H9 (cell line): ENCODE results near the gene OR10D3. TPM values are rescaled to one million over a fixed set of nuclear protein-coding genes. Genes with fewer than 3 reads are reported as not detected.

Source experiments
- DNase-seq: peaks from one replicate; pipeline ENCODE4 v3.0.0-alpha.2; 2017
- H2AFZ ChIP-seq: one replicate; pipeline ENCODE4 v1.6.1; 2013; ENCODE audit warnings: mild to moderate bottlenecking, low read length, control low read depth, moderate library complexity
- H2AK5ac ChIP-seq: 2 replicates; pipeline ENCODE4 v1.6.1; 2013; ENCODE audit warnings: low read length, control low read depth, mixed read lengths; ENCODE audit not compliant: insufficient read length
- H2BK120ac ChIP-seq: one replicate; pipeline ENCODE4 v1.6.1; 2013; ENCODE audit warnings: low read depth, mild to moderate bottlenecking, low read length, control low read depth, inconsistent platforms; ENCODE audit not compliant: poor library complexity, severe bottlenecking
- H2BK12ac ChIP-seq: 2 replicates; pipeline ENCODE4 v1.6.1; 2013; ENCODE audit warnings: low read length, control low read depth, mixed read lengths, low read depth; ENCODE audit not compliant: insufficient read length
- H2BK15ac ChIP-seq: 2 replicates; pipeline ENCODE4 v1.6.1; 2013; ENCODE audit warnings: low read depth, low read length, control low read depth
- H2BK20ac ChIP-seq: one replicate; pipeline ENCODE4 v1.6.1; 2013; ENCODE audit warnings: low read depth, mild to moderate bottlenecking, low read length, control low read depth, inconsistent platforms; ENCODE audit not compliant: poor library complexity, severe bottlenecking
- H2BK5ac ChIP-seq: 2 replicates; pipeline ENCODE4 v1.6.1; 2013; ENCODE audit warnings: low read length, control low read depth, mixed read lengths; ENCODE audit not compliant: insufficient read length
- H3K14ac ChIP-seq: 2 replicates; pipeline ENCODE4 v1.6.1; 2013; ENCODE audit warnings: low read length, control low read depth; ENCODE audit not compliant: insufficient read depth
- H3K18ac ChIP-seq: 2 replicates; pipeline ENCODE4 v1.6.1; 2013; ENCODE audit warnings: low read depth, mild to moderate bottlenecking, mixed read lengths, low read length, control low read depth; ENCODE audit not compliant: insufficient read length
- H3K23ac ChIP-seq: 2 replicates; pipeline ENCODE4 v1.6.1; 2013; ENCODE audit warnings: low read length, control low read depth, mixed read lengths, low read depth; ENCODE audit not compliant: insufficient read length
- H3K23me2 ChIP-seq: 2 replicates; pipeline ENCODE4 v1.6.1; 2013; ENCODE audit warnings: low read depth, mild to moderate bottlenecking, mixed read lengths, low read length, control low read depth; ENCODE audit not compliant: insufficient read length, poor library complexity, severe bottlenecking
- H3K27ac ChIP-seq: 2 replicates; pipeline ENCODE4 v1.5.1; 2013; ENCODE audit warnings: low read length, control low read depth, mixed read lengths, low read depth; ENCODE audit not compliant: insufficient read length
- H3K27me3 ChIP-seq: 2 replicates; pipeline ENCODE4 v1.6.1; 2013; ENCODE audit warnings: low read length, control low read depth, inconsistent platforms; ENCODE audit not compliant: insufficient read depth
- H3K4ac ChIP-seq: 2 replicates; pipeline ENCODE4 v1.6.1; 2013; ENCODE audit warnings: low read depth, mild to moderate bottlenecking, control low read depth, inconsistent platforms, low read length, moderate library complexity
- H3K4me1 ChIP-seq: 2 replicates; pipeline ENCODE4 v1.6.1; 2013; ENCODE audit warnings: low read length, control low read depth, inconsistent platforms; ENCODE audit not compliant: insufficient read depth
- H3K4me2 ChIP-seq: 2 replicates; pipeline ENCODE4 v1.6.1; 2013; ENCODE audit warnings: low read length, control low read depth, mixed read lengths; ENCODE audit not compliant: insufficient read length, insufficient read depth
- H3K56ac ChIP-seq: 2 replicates; pipeline ENCODE4 v1.6.1; 2013; ENCODE audit warnings: low read depth, mild to moderate bottlenecking, mixed read lengths, low read length, control low read depth; ENCODE audit not compliant: insufficient read length
- H3K79me1 ChIP-seq: 2 replicates; pipeline ENCODE4 v1.6.1; 2013; ENCODE audit warnings: low read depth, mild to moderate bottlenecking, moderate library complexity, low read length, control low read depth, inconsistent platforms; ENCODE audit not compliant: insufficient read depth, poor library complexity, severe bottlenecking
- H3K79me2 ChIP-seq: 2 replicates; pipeline ENCODE4 v1.6.1; 2013; ENCODE audit warnings: low read length, control low read depth, inconsistent platforms; ENCODE audit not compliant: insufficient read depth
- H3K9ac ChIP-seq: 2 replicates; pipeline ENCODE4 v1.6.1; 2013; ENCODE audit warnings: low read length, control low read depth, mixed read lengths; ENCODE audit not compliant: insufficient read length; ENCODE audit errors: extremely low read depth
- H3K9me3 ChIP-seq: one replicate; pipeline ENCODE4 v1.6.1; 2013; ENCODE audit warnings: low read depth, low read length, inconsistent platforms; ENCODE audit not compliant: control insufficient read depth
- H3T11ph ChIP-seq: one replicate; pipeline ENCODE4 v1.6.1; 2013; ENCODE audit warnings: mild to moderate bottlenecking, low read length, control low read depth, inconsistent platforms
- H4K20me1 ChIP-seq: one replicate; pipeline ENCODE4 v1.6.1; 2013; ENCODE audit not compliant: control insufficient read depth, insufficient read length, insufficient read depth
- H4K5ac ChIP-seq: 2 replicates; pipeline ENCODE4 v1.6.1; 2013; ENCODE audit warnings: low read depth, mild to moderate bottlenecking, mixed read lengths, low read length, control low read depth; ENCODE audit not compliant: insufficient read length
- H4K8ac ChIP-seq: replicated peaks from 2 replicates; pipeline ENCODE4 v1.6.1; 2013; ENCODE audit warnings: low read length, control low read depth, mixed read lengths, low read depth; ENCODE audit not compliant: insufficient read length
- H4K91ac ChIP-seq: 2 replicates; pipeline ENCODE4 v1.6.1; 2013; ENCODE audit warnings: low read depth, mild to moderate bottlenecking, moderate library complexity, mixed read lengths, low read length, control low read depth; ENCODE audit not compliant: insufficient read length
- H3K27ac Mint-ChIP-seq, 3 experiments: 2 replicates in 2 of 3; 3 replicates in 1 of 3; pipeline ENCODE4 v1.8.0; 2020 to 2021; ENCODE audit warnings: mixed read lengths in 3 of 3, mild to moderate bottlenecking in 1 of 3, moderate library complexity in 1 of 3
- H3K27me3 Mint-ChIP-seq: 2 replicates; pipeline ENCODE4 v1.8.0; 2021; ENCODE audit warnings: low read depth, mild to moderate bottlenecking, moderate library complexity, mixed read lengths
- H3K36me3 Mint-ChIP-seq, 3 experiments: 2 replicates in 2 of 3; 3 replicates in 1 of 3; pipeline ENCODE4 v1.8.0; 2020 to 2021; ENCODE audit warnings: low read depth in 3 of 3, mixed read lengths in 3 of 3; ENCODE audit not compliant: insufficient read depth in 1 of 3
- H3K4me1 Mint-ChIP-seq, 2 experiments: 2 replicates each; pipeline ENCODE4 v1.8.0; 2020; ENCODE audit warnings: mixed read lengths in 2 of 2
- H3K4me3 Mint-ChIP-seq, 2 experiments: 2 replicates in 1 of 2; 3 replicates in 1 of 2; pipeline ENCODE4 v1.8.0; 2020 to 2021; ENCODE audit warnings: mild to moderate bottlenecking in 2 of 2, mixed read lengths in 2 of 2, moderate library complexity in 1 of 2
- H3K9me3 Mint-ChIP-seq, 2 experiments: 2 replicates in 1 of 2; 3 replicates in 1 of 2; pipeline ENCODE4 v1.8.0; 2020; ENCODE audit warnings: mild to moderate bottlenecking in 2 of 2, mixed read lengths in 2 of 2, moderate library complexity in 1 of 2
- WGBS: extraction: QIAGEN DNeasy Blood & Tissue Kit; methylation state at CpG from one replicate; pipeline ENCODE4 v1.1.7; 2013; ENCODE audit warnings: missing lambda C conversion rate, low lambda C conversion rate, mixed read lengths; ENCODE audit not compliant: insufficient read length; ENCODE audit errors: extremely low coverage; 5-methylcytosine and 5-hydroxymethylcytosine counted together
- total RNA-seq: library from RNA; stranded (reverse); gene quantifications from 2 replicates; pipeline ENCODE4 v1.2.1, GENCODE V29; 2021
- TF ChIP-seq, protein P1 (sequence below): fragments of 200-600 bp; sonication (generic); conservative IDR thresholded peaks from 3 replicates; pipeline ENCODE4 v1.8.0; 2021; ENCODE audit warnings: antibody characterized with exemption, mild to moderate bottlenecking

The OR10D3 gene
- total RNA-seq, 1 experiment from 2014 or later, result not detected

DNA sequence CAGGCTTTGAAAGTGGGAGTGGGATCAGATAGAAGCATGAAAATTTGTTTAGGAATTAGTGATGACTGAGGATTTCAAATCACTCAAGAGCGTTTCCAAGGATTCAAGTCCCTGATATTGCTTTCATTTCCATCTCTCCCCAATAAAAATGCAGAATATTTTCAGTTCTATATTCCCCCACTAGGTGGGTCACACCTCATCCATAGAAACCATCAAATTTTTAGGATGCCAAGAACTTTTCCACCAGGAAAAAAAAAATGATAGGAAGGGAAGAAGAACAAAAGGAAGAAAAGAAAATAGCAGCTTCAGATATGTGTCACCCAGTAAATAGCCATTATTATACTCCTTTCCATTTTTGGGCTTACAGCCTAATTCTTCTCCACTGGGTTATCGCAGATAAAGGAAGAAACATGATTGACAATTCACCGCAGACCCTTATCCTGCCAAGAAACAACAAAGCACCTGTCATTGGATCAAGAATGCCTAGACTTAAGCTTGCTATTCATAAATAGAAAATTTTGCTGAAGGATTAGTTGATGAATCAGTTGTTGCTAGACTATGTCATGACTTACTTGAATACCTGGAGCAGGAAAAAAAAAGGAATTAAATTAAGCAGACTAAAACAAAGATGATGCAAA, 30.3 kb upstream of the OR10D3 start:
- no CpG with 5 or more reads among the region's 3 CpGs for WGBS
- no peak overlapping the region for H3K4me2 ChIP-seq

More for the DNA sequence above, 30.3 kb upstream of the OR10D3 start:
- H2BK20ac ChIP-seq, result no peak overlapping the region
- H3K4me1 Mint-ChIP-seq, result no peaks in the 10 kb centered on the region
- H4K8ac ChIP-seq, result no peak overlapping the region
- no peak overlapping the region for H3K18ac ChIP-seq
- no peak overlapping the region for H3K9ac ChIP-seq
- TF ChIP-seq, protein P1, sequence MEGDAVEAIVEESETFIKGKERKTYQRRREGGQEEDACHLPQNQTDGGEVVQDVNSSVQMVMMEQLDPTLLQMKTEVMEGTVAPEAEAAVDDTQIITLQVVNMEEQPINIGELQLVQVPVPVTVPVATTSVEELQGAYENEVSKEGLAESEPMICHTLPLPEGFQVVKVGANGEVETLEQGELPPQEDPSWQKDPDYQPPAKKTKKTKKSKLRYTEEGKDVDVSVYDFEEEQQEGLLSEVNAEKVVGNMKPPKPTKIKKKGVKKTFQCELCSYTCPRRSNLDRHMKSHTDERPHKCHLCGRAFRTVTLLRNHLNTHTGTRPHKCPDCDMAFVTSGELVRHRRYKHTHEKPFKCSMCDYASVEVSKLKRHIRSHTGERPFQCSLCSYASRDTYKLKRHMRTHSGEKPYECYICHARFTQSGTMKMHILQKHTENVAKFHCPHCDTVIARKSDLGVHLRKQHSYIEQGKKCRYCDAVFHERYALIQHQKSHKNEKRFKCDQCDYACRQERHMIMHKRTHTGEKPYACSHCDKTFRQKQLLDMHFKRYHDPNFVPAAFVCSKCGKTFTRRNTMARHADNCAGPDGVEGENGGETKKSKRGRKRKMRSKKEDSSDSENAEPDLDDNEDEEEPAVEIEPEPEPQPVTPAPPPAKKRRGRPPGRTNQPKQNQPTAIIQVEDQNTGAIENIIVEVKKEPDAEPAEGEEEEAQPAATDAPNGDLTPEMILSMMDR, result no peak; the same call in 2 of the 3 replicates
- H4K20me1 ChIP-seq, result no peaks in the 10 kb centered on the region
- no peaks in the 10 kb centered on the region for H3K27me3 ChIP-seq
- no peak overlapping the region for H3K56ac ChIP-seq
- peaks cover 11% of the 10 kb centered on the region for H3K27me3 Mint-ChIP-seq
- no peak overlapping the region for H2BK15ac ChIP-seq
- H3T11ph ChIP-seq, result no peak overlapping the region
- H3K4me3 Mint-ChIP-seq, result no peak overlapping the region
- no peak overlapping the region for H3K27ac ChIP-seq
- H3K36me3 Mint-ChIP-seq, result peaks cover 0 to 4% (median 0%) of the 10 kb centered on the region in 3 experiments; a peak in 1 of 7 replicates
- H3K4me1 ChIP-seq, result no peaks in the 10 kb centered on the region
- no peaks in the 10 kb centered on the region for H3K23me2 ChIP-seq
- H2AFZ ChIP-seq, result no peak overlapping the region
- H3K9me3 ChIP-seq, result no peaks in the 10 kb centered on the region
- H3K14ac ChIP-seq, result no peak overlapping the region
- H3K23ac ChIP-seq, result no peak overlapping the region
- H3K79me1 ChIP-seq, result no peaks in the 10 kb centered on the region
- H2BK120ac ChIP-seq, result no peak overlapping the region
- H3K27ac Mint-ChIP-seq, result no peak overlapping the region
- no peak overlapping the region for H2BK12ac ChIP-seq
- no peak overlapping the region for H2BK5ac ChIP-seq
- no peak overlapping the region for H4K91ac ChIP-seq
- no peaks in the 10 kb centered on the region for H3K79me2 ChIP-seq
- no peak overlapping the region for H3K4ac ChIP-seq
- no peak overlapping the region for H2AK5ac ChIP-seq
- H4K5ac ChIP-seq, result no peak overlapping the region
- DNase-seq, result no peak
- peaks cover 0 to 5% of the 10 kb centered on the region in 2 experiments; a peak in 1 of 5 replicates for H3K9me3 Mint-ChIP-seq
